IPS-15b (cell line): ENCODE measurements around the gene ZBTB16.

Experiments
- H3K27me3 ChIP-seq: one replicate; pipeline ENCODE4 v1.6.1; 2013; ENCODE audit warnings: low read length; ENCODE audit not compliant: control insufficient read depth, insufficient read depth
- H3K36me3 ChIP-seq: one replicate; pipeline ENCODE4 v1.6.1; 2013; ENCODE audit warnings: low read length; ENCODE audit not compliant: control insufficient read depth, insufficient read depth
- H3K4me1 ChIP-seq: one replicate; pipeline ENCODE4 v1.6.1; 2013; ENCODE audit warnings: mild to moderate bottlenecking, low read length; ENCODE audit not compliant: control insufficient read depth, insufficient read depth
- H3K4me3 ChIP-seq: one replicate; pipeline ENCODE4 v1.5.1; 2013; ENCODE audit warnings: low read depth, low read length
- H3K9ac ChIP-seq: one replicate; pipeline ENCODE4 v1.6.1; 2013; ENCODE audit warnings: low read depth, mild to moderate bottlenecking, low read length
- H3K9me3 ChIP-seq: one replicate; pipeline ENCODE4 v1.6.1; 2013; ENCODE audit warnings: mild to moderate bottlenecking, low read length; ENCODE audit not compliant: control insufficient read depth, insufficient read depth

The ZBTB16 gene

GRCh38 chr11:114191893-114192292 lies 132.4 kb downstream of the ZBTB16 start:
- H3K36me3 ChIP-seq = no peaks in the 10 kb centered on the region
- no peaks in the 10 kb centered on the region for H3K27me3 ChIP-seq
- H3K4me1 ChIP-seq = no peaks in the 10 kb centered on the region
- H3K9me3 ChIP-seq = no peaks in the 10 kb centered on the region
- no peak overlapping the region for H3K4me3 ChIP-seq
- H3K9ac ChIP-seq = no peak overlapping the region

GRCh38 chr11:114192841-114193389 lies 133.4 kb downstream of the ZBTB16 start:
- Histone ChIP-seq H3K27me3 (no peaks in the 10 kb centered on the region), H3K4me1 (no peaks in the 10 kb centered on the region), H3K36me3 (no peaks in the 10 kb centered on the region), H3K9ac (no peak overlapping the region), H3K4me3 (no peak overlapping the region), H3K9me3 (no peaks in the 10 kb centered on the region)

GRCh38 chr11:114193730-114194679 lies 134.5 kb downstream of the ZBTB16 start:
- no peak overlapping the region for H3K9ac ChIP-seq
- H3K36me3 ChIP-seq = no peaks in the 10 kb centered on the region
- H3K4me1 ChIP-seq = no peaks in the 10 kb centered on the region
- H3K4me3 ChIP-seq = no peak overlapping the region
- no peaks in the 10 kb centered on the region for H3K9me3 ChIP-seq
- H3K27me3 ChIP-seq = no peaks in the 10 kb centered on the region

GRCh38 chr11:114194702-114195101 lies 135.2 kb downstream of the ZBTB16 start:
- Histone ChIP-seq H3K4me1 (no peaks in the 10 kb centered on the region), H3K9ac (no peak overlapping the region), H3K36me3 (no peaks in the 10 kb centered on the region), H3K9me3 (no peaks in the 10 kb centered on the region), H3K4me3 (no peak overlapping the region), H3K27me3 (no peaks in the 10 kb centered on the region)

DNA sequence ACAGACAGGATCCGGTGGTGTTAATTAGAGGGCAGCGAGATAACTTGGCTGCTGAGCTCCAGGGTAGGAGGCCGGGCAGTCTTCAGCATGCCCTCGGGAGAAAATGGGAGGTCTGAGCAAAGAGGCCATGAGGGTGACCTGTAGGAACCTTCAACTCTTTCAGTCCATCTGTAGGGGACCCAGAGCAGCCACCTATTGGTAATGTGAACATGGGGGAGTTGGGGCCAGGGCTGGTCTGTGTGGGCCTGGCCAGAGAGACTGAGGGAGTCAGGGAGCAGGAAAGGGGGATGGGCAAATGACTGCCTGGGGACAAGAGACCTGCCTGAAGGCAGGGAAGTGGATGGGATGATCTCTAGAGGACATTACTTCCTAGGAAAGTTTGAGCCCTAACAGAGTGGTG lies 135.6 kb downstream of the ZBTB16 start:
- Histone ChIP-seq H3K4me3 (no peak overlapping the region), H3K9ac (no peak overlapping the region), H3K27me3 (no peaks in the 10 kb centered on the region), H3K9me3 (no peaks in the 10 kb centered on the region), H3K36me3 (no peaks in the 10 kb centered on the region), H3K4me1 (no peaks in the 10 kb centered on the region)

GRCh38 chr11:114195981-114196731 lies 136.6 kb downstream of the ZBTB16 start:
- Histone ChIP-seq H3K36me3 (no peaks in the 10 kb centered on the region), H3K9ac (no peak overlapping the region), H3K9me3 (no peaks in the 10 kb centered on the region), H3K27me3 (no peaks in the 10 kb centered on the region), H3K4me3 (no peak overlapping the region), H3K4me1 (no peaks in the 10 kb centered on the region)

- Histone ChIP-seq H3K9me3 (no peaks in the 10 kb centered on the region), H3K9ac (no peak overlapping the region), H3K36me3 (no peaks in the 10 kb centered on the region), H3K27me3 (no peaks in the 10 kb centered on the region), H3K4me1 (no peaks in the 10 kb centered on the region), H3K4me3 (no peak overlapping the region)
Measured at GRCh38 chr11:114196997-114197703, 137.6 kb downstream of the ZBTB16 start.

GRCh38 chr11:114197799-114198500 lies 138.4 kb downstream of the ZBTB16 start:
- H3K36me3 ChIP-seq = no peaks in the 10 kb centered on the region
- H3K27me3 ChIP-seq = no peaks in the 10 kb centered on the region

GRCh38 chr11:114199051-114199450 lies 139.5 kb downstream of the ZBTB16 start:
- Histone ChIP-seq H3K9me3 (no peaks in the 10 kb centered on the region), H3K36me3 (no peaks in the 10 kb centered on the region), H3K9ac (no peak overlapping the region), H3K4me1 (no peaks in the 10 kb centered on the region), H3K27me3 (no peaks in the 10 kb centered on the region), H3K4me3 (no peak overlapping the region)

More at GRCh38 chr11:114197799-114198500, 138.4 kb downstream of the ZBTB16 start:
- no peak overlapping the region for H3K9ac ChIP-seq
- H3K9me3 ChIP-seq = no peaks in the 10 kb centered on the region
- no peak overlapping the region for H3K4me3 ChIP-seq
- no peaks in the 10 kb centered on the region for H3K4me1 ChIP-seq

GRCh38 chr11:114200351-114201133 lies 141.0 kb downstream of the ZBTB16 start:
- H3K36me3 ChIP-seq = no peaks in the 10 kb centered on the region
- H3K27me3 ChIP-seq = no peaks in the 10 kb centered on the region
- H3K9ac ChIP-seq = no peak overlapping the region
- no peaks in the 10 kb centered on the region for H3K4me1 ChIP-seq
- H3K9me3 ChIP-seq = no peaks in the 10 kb centered on the region
- H3K4me3 ChIP-seq = no peak overlapping the region
